IPS-20b (cell line): ENCODE results near the gene EML4.
"Not testable (repeated sequence)": the region's sequence is repeated elsewhere in the genome, so short reads cannot be mapped to it uniquely, and the experiment has no call there.

Source experiments
- H3K27ac ChIP-seq: one replicate; pipeline ENCODE4 v1.5.1; 2013; ENCODE audit warnings: low read length
- H3K27me3 ChIP-seq: 2 replicates; pipeline ENCODE4 v1.6.1; 2013; ENCODE audit warnings: mild to moderate bottlenecking, low read length, inconsistent platforms; ENCODE audit not compliant: insufficient read depth
- H3K36me3 ChIP-seq: 2 replicates; pipeline ENCODE4 v1.6.1; 2013; ENCODE audit warnings: low read depth, mild to moderate bottlenecking, inconsistent platforms, low read length, moderate library complexity; ENCODE audit not compliant: insufficient read depth
- H3K4me1 ChIP-seq: 2 replicates; pipeline ENCODE4 v1.6.1; 2013; ENCODE audit warnings: mild to moderate bottlenecking, control low read depth, inconsistent platforms, low read length, moderate library complexity; ENCODE audit not compliant: insufficient read depth
- H3K4me3 ChIP-seq: 2 replicates; pipeline ENCODE4 v1.5.1; 2013; ENCODE audit warnings: mild to moderate bottlenecking, low read length, inconsistent platforms
- H3K9ac ChIP-seq: 2 replicates; pipeline ENCODE4 v1.6.1; 2013; ENCODE audit warnings: low read depth, mild to moderate bottlenecking, inconsistent platforms, low read length, moderate library complexity
- H3K9me3 ChIP-seq: 2 replicates; pipeline ENCODE4 v1.6.1; 2013; ENCODE audit warnings: mild to moderate bottlenecking, low read depth, low read length, inconsistent platforms; ENCODE audit not compliant: insufficient read depth

Gene EML4

GRCh38 chr2:42168459-42169099 is 574 bp upstream of the EML4 start:
- peaks cover 23% of the 10 kb centered on the region for H3K4me1 ChIP-seq
- H3K27me3 ChIP-seq = no peaks in the 10 kb centered on the region
- H3K9ac ChIP-seq = peak overlapping the region; percentile 63; the same call in 1 of the 2 replicates
- no peaks in the 10 kb centered on the region for H3K9me3 ChIP-seq
- H3K27ac ChIP-seq = no peak overlapping the region
- no peaks in the 10 kb centered on the region for H3K36me3 ChIP-seq
- H3K4me3 ChIP-seq = peak overlapping the region; percentile 39; the same call in 1 of the 2 replicates

GRCh38 chr2:42169874-42170521 is 845 bp downstream of the EML4 start:
- Histone ChIP-seq H3K4me3 (peak overlapping the region; percentile 93), H3K27ac (peak overlapping the region; percentile 42), H3K9me3 (no peaks in the 10 kb centered on the region), H3K36me3 (no peaks in the 10 kb centered on the region), H3K9ac (peak overlapping the region; percentile 91), H3K27me3 (no peaks in the 10 kb centered on the region), H3K4me1 (peaks cover 23% of the 10 kb centered on the region)

- peak overlapping the region; percentile 93 for H3K4me3 ChIP-seq
- peaks cover 23% of the 10 kb centered on the region for H3K4me1 ChIP-seq
- H3K9me3 ChIP-seq = no peaks in the 10 kb centered on the region
- peak overlapping the region; percentile 91; the same call in 1 of the 2 replicates for H3K9ac ChIP-seq
- H3K27ac ChIP-seq = no peak overlapping the region
- no peaks in the 10 kb centered on the region for H3K36me3 ChIP-seq
- H3K27me3 ChIP-seq = no peaks in the 10 kb centered on the region
Observed at GRCh38 chr2:42170619-42171395, 1.7 kb downstream of the EML4 start.

GRCh38 chr2:42171396-42171980 is 2.3 kb downstream of the EML4 start:
- Histone ChIP-seq H3K9me3 (no peaks in the 10 kb centered on the region), H3K9ac (peak overlapping the region; percentile 91; the same call in 1 of the 2 replicates), H3K4me3 (peak overlapping the region; percentile 93), H3K36me3 (no peaks in the 10 kb centered on the region), H3K27ac (no peak overlapping the region), H3K4me1 (peaks cover 23% of the 10 kb centered on the region), H3K27me3 (no peaks in the 10 kb centered on the region)

- Histone ChIP-seq H3K9ac (peak overlapping the region; percentile 91; the same call in 1 of the 2 replicates), H3K27ac (no peak overlapping the region)
Observed at GRCh38 chr2:42172020-42172419, 2.9 kb downstream of the EML4 start.

GRCh38 chr2:42172566-42172965 is 3.4 kb downstream of the EML4 start:
- H3K36me3 ChIP-seq = no peaks in the 10 kb centered on the region
- H3K4me3 ChIP-seq = no peak overlapping the region
- H3K27ac ChIP-seq = no peak overlapping the region
- no peaks in the 10 kb centered on the region for H3K9me3 ChIP-seq
- H3K4me1 ChIP-seq = peaks cover 23% of the 10 kb centered on the region
- peak overlapping the region; percentile 91; the same call in 1 of the 2 replicates for H3K9ac ChIP-seq
- no peaks in the 10 kb centered on the region for H3K27me3 ChIP-seq

More at GRCh38 chr2:42172020-42172419, 2.9 kb downstream of the EML4 start:
- H3K4me3 ChIP-seq = peak overlapping the region; percentile 93
- H3K27me3 ChIP-seq = no peaks in the 10 kb centered on the region
- H3K4me1 ChIP-seq = peaks cover 23% of the 10 kb centered on the region
- H3K9me3 ChIP-seq = no peaks in the 10 kb centered on the region
- no peaks in the 10 kb centered on the region for H3K36me3 ChIP-seq

GRCh38 chr2:42173467-42173866 is 4.3 kb downstream of the EML4 start:
- H3K36me3 ChIP-seq, H3K4me3 ChIP-seq, H3K9ac ChIP-seq, H3K27me3 ChIP-seq, H3K27ac ChIP-seq, H3K9me3 ChIP-seq: not testable (repeated sequence)
- peaks cover 23% of the 10 kb centered on the region for H3K4me1 ChIP-seq

GRCh38 chr2:42176992-42177738 is 8.0 kb downstream of the EML4 start:
- H3K4me1 ChIP-seq = peaks cover 4% of the 10 kb centered on the region; the same call in 1 of the 2 replicates
- no peaks in the 10 kb centered on the region; the same call in 1 of the 2 replicates for H3K36me3 ChIP-seq
- H3K4me3 ChIP-seq = no peak overlapping the region
- no peaks in the 10 kb centered on the region for H3K27me3 ChIP-seq
- no peaks in the 10 kb centered on the region for H3K9me3 ChIP-seq
- no peak overlapping the region for H3K27ac ChIP-seq
- H3K9ac ChIP-seq = no peak overlapping the region

- Histone ChIP-seq H3K36me3 (no peaks in the 10 kb centered on the region; the same call in 1 of the 2 replicates), H3K9ac (no peak overlapping the region), H3K4me1 (no peaks in the 10 kb centered on the region), H3K27ac (no peak overlapping the region), H3K4me3 (no peak overlapping the region), H3K9me3 (no peaks in the 10 kb centered on the region), H3K27me3 (no peaks in the 10 kb centered on the region)
Observed at GRCh38 chr2:42178335-42178734, 9.2 kb downstream of the EML4 start.

- Histone ChIP-seq H3K4me1 (no peaks in the 10 kb centered on the region), H3K27ac (no peak overlapping the region), H3K9me3 (no peaks in the 10 kb centered on the region), H3K36me3 (no peaks in the 10 kb centered on the region; the same call in 1 of the 2 replicates), H3K9ac (no peak overlapping the region), H3K27me3 (no peaks in the 10 kb centered on the region), H3K4me3 (no peak overlapping the region)
Observed at GRCh38 chr2:42180300-42180699, 11.1 kb downstream of the EML4 start.
